H1 (cell line): ENCODE measurements around the gene MIA3. TPM values are rescaled to one million over a fixed set of nuclear protein-coding genes. Genes with fewer than 3 reads are reported as not detected.

Source experiments
- CTCF ChIA-PET: fragments of 300-600 bp; sonication (Branson Sonifier 250); formaldehyde crosslinking; loops from one replicate; lab custom pipeline; 2021; ENCODE audit not compliant: partially characterized antibody; lab: Charles Lee
- POLR2A ChIA-PET: fragments of 300-600 bp; sonication (Branson Sonifier 250); formaldehyde crosslinking; loops from one replicate; lab custom pipeline; 2021; ENCODE audit warnings: inconsistent platforms; ENCODE audit not compliant: partially characterized antibody; lab: Charles Lee
- DNase-seq, 2 experiments: peaks; one replicate each; pipeline versions ENCODE4 v3.0.0 to v3.0.0-alpha.2; 2010 to 2022; ENCODE audit warnings: low spot score in 2 of 2, low read depth in 1 of 2, mixed read lengths in 1 of 2
- FAIRE-seq: peaks from 2 replicates; lab custom pipeline; 2011; peaks lifted over from hg19 to GRCh38; lab: Jason Lieb, UNC
- H2AFZ ChIP-seq: 2 replicates; pipeline ENCODE4 v1.8.1; 2012; ENCODE audit warnings: low read length, inconsistent platforms
- H2AK5ac ChIP-seq: 2 replicates; pipeline ENCODE4 v1.6.1; 2013; ENCODE audit warnings: low read depth, low read length
- H2BK120ac ChIP-seq: replicated peaks from 2 replicates; pipeline ENCODE3; 2013; ENCODE audit warnings: low read depth, low read length, inconsistent platforms
- H2BK12ac ChIP-seq: 2 replicates; pipeline ENCODE4 v1.6.1; 2013; ENCODE audit warnings: low read depth, low read length
- H2BK15ac ChIP-seq: 2 replicates; pipeline ENCODE4 v1.6.1; 2013; ENCODE audit warnings: low read length
- H2BK20ac ChIP-seq: 2 replicates; pipeline ENCODE4 v1.6.1; 2013; ENCODE audit warnings: low read length
- H2BK5ac ChIP-seq: 2 replicates; pipeline ENCODE4 v1.6.1; 2013; ENCODE audit warnings: low read depth, low read length
- H3K14ac ChIP-seq: 2 replicates; pipeline ENCODE4 v1.6.1; 2013; ENCODE audit warnings: inconsistent platforms; ENCODE audit not compliant: insufficient read length
- H3K18ac ChIP-seq: 2 replicates; pipeline ENCODE4 v1.6.1; 2013; ENCODE audit warnings: low read length; ENCODE audit errors: extremely low read depth
- H3K23ac ChIP-seq: 2 replicates; pipeline ENCODE4 v1.6.1; 2013; ENCODE audit warnings: inconsistent platforms; ENCODE audit not compliant: insufficient read length
- H3K23me2 ChIP-seq: 2 replicates; pipeline ENCODE4 v1.6.1; 2013; ENCODE audit warnings: low read depth, low read length
- H3K27ac ChIP-seq: 2 replicates; pipeline ENCODE4 v1.6.1; 2011; ENCODE audit warnings: low read depth, low read length, inconsistent platforms
- H3K27me3 ChIP-seq, 4 experiments: replicated peaks in 1 of 4; 1 replicate in 1 of 4; 2 replicates in 3 of 4; pipeline versions ENCODE4 v1.6.1 to v1.8.1; 2011 to 2013; ENCODE audit warnings: low read length in 3 of 4, mild to moderate bottlenecking in 3 of 4, inconsistent platforms in 2 of 4, mixed read lengths in 2 of 4, moderate library complexity in 1 of 4; ENCODE audit not compliant: control insufficient read depth in 3 of 4, insufficient read depth in 3 of 4; ENCODE audit errors: extremely low read depth in 1 of 4
- H3K36me3 ChIP-seq, 4 experiments: 2 replicates each; pipeline versions ENCODE4 v1.6.1 to v1.8.1; 2011 to 2013; ENCODE audit warnings: mild to moderate bottlenecking in 4 of 4, low read length in 3 of 4, moderate library complexity in 2 of 4, control low read depth in 1 of 4, inconsistent platforms in 1 of 4; ENCODE audit not compliant: insufficient read depth in 4 of 4, control insufficient read depth in 2 of 4
- H3K4ac ChIP-seq: replicated peaks from 2 replicates; pipeline ENCODE3; 2013; ENCODE audit warnings: low read length, low read depth, mixed read lengths, inconsistent platforms; ENCODE audit not compliant: insufficient read length
- H3K4me1 ChIP-seq, 4 experiments: replicated peaks in 1 of 4; 1 replicate in 1 of 4; 2 replicates in 3 of 4; pipeline versions ENCODE4 v1.6.1 to v1.8.1; 2011 to 2013; ENCODE audit warnings: low read length in 3 of 4, inconsistent platforms in 2 of 4, mixed read lengths in 1 of 4; ENCODE audit not compliant: insufficient read depth in 4 of 4, control insufficient read depth in 3 of 4
- H3K4me2 ChIP-seq, 2 experiments: 2 replicates each; pipeline versions ENCODE4 v1.6.1 to v1.8.1; 2011 to 2013; ENCODE audit warnings: low read depth in 2 of 2, low read length in 2 of 2, control low read depth in 1 of 2, inconsistent platforms in 1 of 2, mild to moderate bottlenecking in 1 of 2; ENCODE audit not compliant: insufficient read depth in 1 of 2
- H3K4me3 ChIP-seq, 4 experiments: fragments of 200-600, 300-600 bp in 1 of 4; sonication (generic), shearing (Covaris generic), sonication (Bioruptor Twin) in 1 of 4; 2 replicates each; pipeline versions ENCODE4 v1.5.1 to v1.8.1; 2011 to 2016; ENCODE audit warnings: low read length in 4 of 4, low read depth in 3 of 4, control low read depth in 2 of 4, inconsistent platforms in 2 of 4, mild to moderate bottlenecking in 2 of 4, mixed read lengths in 1 of 4, moderate library complexity in 1 of 4; ENCODE audit not compliant: insufficient read depth in 2 of 4; ENCODE audit errors: extremely low read depth in 1 of 4
- H3K56ac ChIP-seq: replicated peaks from 2 replicates; pipeline ENCODE3; 2013; ENCODE audit warnings: low read depth, mild to moderate bottlenecking, mixed read lengths, low read length, inconsistent platforms; ENCODE audit not compliant: insufficient read length
- H3K79me1 ChIP-seq: 2 replicates; pipeline ENCODE4 v1.6.1; 2013; ENCODE audit warnings: low read depth, low read length, control low read depth
- H3K79me2 ChIP-seq, 2 experiments: 2 replicates each; pipeline versions ENCODE4 v1.6.1 to v1.8.1; 2012 to 2013; ENCODE audit warnings: low read length in 2 of 2, mild to moderate bottlenecking in 2 of 2, inconsistent platforms in 1 of 2; ENCODE audit not compliant: insufficient read depth in 2 of 2, control insufficient read depth in 1 of 2
- H3K9ac ChIP-seq, 4 experiments: replicated peaks in 1 of 4; 1 replicate in 1 of 4; 2 replicates in 3 of 4; pipeline versions ENCODE4 v1.6.1 to v1.8.1; 2011 to 2013; ENCODE audit warnings: low read depth in 3 of 4, low read length in 3 of 4, control low read depth in 2 of 4, mild to moderate bottlenecking in 2 of 4, moderate library complexity in 2 of 4, inconsistent platforms in 1 of 4; ENCODE audit errors: extremely low read depth in 1 of 4
- H3K9me3 ChIP-seq, 2 experiments: 2 replicates each; pipeline versions ENCODE4 v1.6.1 to v1.8.1; 2012 to 2013; ENCODE audit warnings: mild to moderate bottlenecking in 2 of 2, moderate library complexity in 2 of 2, control low read depth in 1 of 2, inconsistent platforms in 1 of 2, low read depth in 1 of 2, low read length in 1 of 2, mixed read lengths in 1 of 2; ENCODE audit not compliant: insufficient read depth in 2 of 2
- H4K20me1 ChIP-seq, 2 experiments: replicated peaks in 1 of 2; 2 replicates each; pipeline versions ENCODE3 to v1.8.1; 2011 to 2013; ENCODE audit warnings: inconsistent platforms in 2 of 2, low read length in 2 of 2, mild to moderate bottlenecking in 1 of 2; ENCODE audit not compliant: insufficient read depth in 2 of 2, control insufficient read depth in 1 of 2
- H4K5ac ChIP-seq: 2 replicates; pipeline ENCODE4 v1.6.1; 2013; ENCODE audit warnings: low read length, low read depth, mixed read lengths, inconsistent platforms; ENCODE audit not compliant: insufficient read length
- H4K8ac ChIP-seq: 2 replicates; pipeline ENCODE4 v1.8.0; 2013; ENCODE audit warnings: mild to moderate bottlenecking, moderate library complexity, low read length, inconsistent platforms; ENCODE audit not compliant: insufficient read depth; ENCODE audit errors: extremely low read depth
- H4K91ac ChIP-seq: replicated peaks from 2 replicates; pipeline ENCODE3; 2013; ENCODE audit warnings: low read length, mixed read lengths, inconsistent platforms; ENCODE audit not compliant: insufficient read length
- CHD1 ChIP-seq: IDR thresholded peaks from 2 replicates; pipeline ENCODE4 v1.6.1; 2012; ENCODE audit warnings: low read depth, low read length, improper control_type of control experiment
- FOSL1 ChIP-seq: IDR thresholded peaks from 2 replicates; pipeline ENCODE4 v1.6.1; 2011; ENCODE audit warnings: mild to moderate bottlenecking, low read depth, low read length, moderate library complexity; ENCODE audit not compliant: insufficient read depth
- POLR2AphosphoS5 ChIP-seq: IDR thresholded peaks from 2 replicates; pipeline ENCODE4 v1.6.1; 2011; ENCODE audit warnings: low read depth, low read length
- SP2 ChIP-seq: IDR thresholded peaks from 2 replicates; pipeline ENCODE4 v1.6.1; 2012; ENCODE audit warnings: mild to moderate bottlenecking, low read length, inconsistent platforms
- SUZ12 ChIP-seq: fragments of 200-600 bp; sonication (generic); IDR thresholded peaks from 2 replicates; pipeline ENCODE4 v1.6.1; 2012; ENCODE audit warnings: mild to moderate bottlenecking, inconsistent platforms, low read length, moderate library complexity, mixed read lengths
- TBP ChIP-seq: IDR thresholded peaks from 2 replicates; pipeline ENCODE4 v1.6.1; 2011; ENCODE audit warnings: low read depth, low read length, improper control_type of control experiment
- WGBS, 2 experiments: shearing (Covaris generic) in 1 of 2; methylation state at CpG; one replicate each; pipeline versions ENCODE4 v1.1.6 to v1.1.7; 2013 to 2015; ENCODE audit warnings: low lambda C conversion rate in 2 of 2, mixed read lengths in 2 of 2, inconsistent platforms in 1 of 2, low coverage in 1 of 2, missing lambda C conversion rate in 1 of 2; ENCODE audit not compliant: insufficient replicate concordance in 2 of 2, insufficient coverage in 1 of 2, insufficient read length in 1 of 2; ENCODE audit errors: extremely low coverage in 1 of 2, missing lambda C conversion rate in 1 of 2; 5-methylcytosine and 5-hydroxymethylcytosine counted together
- polyA plus RNA-seq, 7 experiments: library from polyadenylated mRNA; depleted of rRNA in 3 of 7; stranded (reverse) in 5 of 7; unstranded in 2 of 7; fragments of >200 nt in 5 of 7; fragments of 200-250 nt in 2 of 7; gene quantifications; 1 replicate in 5 of 7; 2 replicates in 1 of 7; 4 replicates in 1 of 7; pipeline versions ENCODE4 v1.2.1 to v1.2.3, GENCODE V29; 2011 to 2013; ENCODE audit warnings: missing spikeins in 2 of 7, mixed read lengths in 2 of 7
- total RNA-seq: library from RNA; stranded (reverse); fragmentation: NEBNext Ultra II Directional; extraction: Animal tissue kit (Norgen Biotek cat#: 25700); gene quantifications from 2 replicates; pipeline ENCODE4 v1.2.1, GENCODE V29; 2021

MIA3 gene
- total and polyA plus RNA-seq, 2 of the 8 experiments (the other 6 are each of a cell fraction or from before 2014, with no cell fraction given), result 69.0 to 105 TPM

GRCh38 chr1:222579316-222579715, 38.6 kb upstream of the MIA3 start:
- peaks cover 0 to 4% of the 10 kb centered on the region in 2 experiments; a peak in 2 of 4 replicates for H3K79me2 ChIP-seq
- no peak overlapping the region for H2BK5ac ChIP-seq
- no peak overlapping the region for H4K91ac ChIP-seq
- no peak overlapping the region for H3K27ac ChIP-seq
- peaks cover 2 to 26% (median 18%) of the 10 kb centered on the region in 4 experiments; a peak in 6 of 8 replicates for H3K36me3 ChIP-seq
- TF ChIP-seq TBP, result no peak
- TF ChIP-seq SUZ12, result no peak
- no peak for TF ChIP-seq SP2
- TF ChIP-seq FOSL1, result no peak
- TF ChIP-seq CHD1, result no peak
- TF ChIP-seq POLR2AphosphoS5, result no peak
- no peaks in the 10 kb centered on the region for H3K4me1 ChIP-seq
- H3K14ac ChIP-seq, result no peak overlapping the region
- 89% methylated on average over 3 of the region's 3 CpGs; no CpG with 5 or more reads in 1 of the 2 experiments for WGBS, 2 experiments
- H2BK15ac ChIP-seq, result no peak overlapping the region
- no peak overlapping the region for H2AK5ac ChIP-seq
- no peak overlapping the region for H3K18ac ChIP-seq
- no peak for FAIRE-seq
- H2AFZ ChIP-seq, result no peak overlapping the region
- no peak overlapping the region for H4K8ac ChIP-seq
- CTCF ChIA-PET, result no interaction called here
- no peak overlapping the region for H3K56ac ChIP-seq
- POLR2A ChIA-PET, result interaction anchor here (1.1 kb wide), 1 partner anchor 28 kb away, joined by 3 read pairs; no protein-coding TSS in a partner anchor
- no peak overlapping the region for H4K5ac ChIP-seq
- H3K79me1 ChIP-seq, result no peaks in the 10 kb centered on the region
- no peak overlapping the region for H3K23ac ChIP-seq
- no peaks in the 10 kb centered on the region for H3K27me3 ChIP-seq
- no peaks in the 10 kb centered on the region for H3K23me2 ChIP-seq
- H2BK12ac ChIP-seq, result no peak overlapping the region
- H4K20me1 ChIP-seq, result no peaks in the 10 kb centered on the region
- no peak for DNase-seq
- H3K9ac ChIP-seq, result no peak overlapping the region
- H2BK20ac ChIP-seq, result no peak overlapping the region
- no peak overlapping the region for H3K4me2 ChIP-seq
- H3K4ac ChIP-seq, result no peak overlapping the region
- H2BK120ac ChIP-seq, result no peak overlapping the region
- no peak overlapping the region for H3K4me3 ChIP-seq
- H3K9me3 ChIP-seq, result no peaks in the 10 kb centered on the region
